IPS DF 4.7 (cell line): ENCODE measurements around the gene CRIM1.

Experiments used
- DNase-seq: peaks from one replicate; pipeline ENCODE4 v3.0.0-alpha.2; 2013; ENCODE audit warnings: low spot score; ENCODE audit errors: extremely low read depth

CRIM1 gene

GRCh38 chr2:36371070-36371874, 15.7 kb downstream of the CRIM1 start:
- no peak for DNase-seq

DNA sequence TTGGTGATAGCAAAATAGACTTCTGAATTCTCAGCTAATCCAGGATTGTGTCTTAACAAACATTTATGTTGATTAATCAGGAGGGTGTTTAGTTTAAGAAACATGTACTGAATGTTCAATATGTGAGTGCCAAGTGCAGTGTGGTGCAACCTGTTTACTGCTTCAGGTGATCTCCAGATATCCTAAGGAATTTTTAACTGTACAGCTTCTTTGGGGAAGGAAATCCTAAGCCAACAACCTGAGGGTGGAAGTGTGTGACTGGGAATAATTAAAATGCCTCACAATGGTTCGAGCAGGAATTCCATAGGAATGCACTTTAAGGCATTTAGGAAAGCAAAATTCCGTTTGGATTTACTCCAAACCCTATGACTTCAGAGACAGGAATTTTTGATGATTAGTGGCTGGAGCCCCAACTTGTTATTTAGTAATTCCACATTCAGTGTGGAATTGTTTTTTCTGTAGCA, 16.4 kb downstream of the CRIM1 start:
- DNase-seq = no peak

DNA sequence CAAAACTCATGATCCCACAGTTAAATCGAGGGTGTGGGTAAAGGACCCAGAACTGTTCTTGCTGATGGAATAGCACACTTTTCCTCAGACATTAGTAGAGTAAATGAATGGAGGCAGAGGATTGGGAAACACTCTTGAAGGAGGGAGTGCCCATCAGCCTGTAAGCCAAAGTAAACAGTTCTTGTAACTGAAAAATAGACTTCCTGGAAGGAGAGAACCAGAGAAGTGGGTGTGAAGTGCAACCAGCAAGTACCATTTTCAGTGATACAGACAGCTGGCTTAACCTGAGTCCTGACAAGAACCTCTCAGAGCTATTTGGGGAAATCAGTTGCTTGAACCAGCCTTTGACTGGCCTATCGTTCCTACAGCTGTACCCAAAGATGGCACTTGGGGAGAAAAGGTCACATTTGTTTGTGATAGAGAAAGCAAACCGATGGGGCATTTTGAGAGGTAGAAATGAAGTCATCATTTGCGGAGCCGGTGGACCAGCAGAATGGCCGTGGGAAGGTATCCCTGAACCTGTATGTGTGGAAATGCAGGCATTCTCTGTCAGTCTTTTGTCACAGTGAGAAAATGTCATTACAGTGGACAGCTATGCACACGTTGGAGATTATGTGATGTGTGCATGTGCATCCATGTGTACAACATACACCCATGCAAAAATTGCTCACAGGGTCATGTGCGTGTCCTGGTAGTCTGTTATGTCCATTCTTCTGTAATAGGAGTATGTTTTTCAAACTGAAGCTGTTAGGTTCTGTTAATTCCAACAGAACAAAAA, 17.8 kb downstream of the CRIM1 start:
- DNase-seq = no peak

DNA sequence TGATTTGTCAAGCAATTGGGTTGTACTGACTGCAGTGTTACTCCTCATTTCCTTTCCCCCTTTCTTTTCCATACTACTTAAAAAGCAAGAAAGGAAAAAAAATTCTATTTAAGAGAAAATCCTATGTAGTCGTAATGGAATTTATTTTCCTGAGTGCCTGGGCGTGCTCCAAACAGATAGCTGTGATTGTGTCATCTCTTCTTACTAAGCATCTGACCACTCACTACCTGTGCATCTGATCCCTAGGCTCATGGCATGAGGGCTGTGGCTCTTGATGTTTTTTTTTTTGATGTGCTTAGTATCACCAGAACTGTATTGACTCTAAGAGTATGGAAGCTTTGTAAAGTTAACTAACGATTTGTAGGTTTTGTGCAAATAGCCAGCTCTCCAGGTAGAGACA, 19.0 kb downstream of the CRIM1 start:
- no peak for DNase-seq

GRCh38 chr2:36376319-36376765, 20.8 kb downstream of the CRIM1 start:
- no peak for DNase-seq

DNA sequence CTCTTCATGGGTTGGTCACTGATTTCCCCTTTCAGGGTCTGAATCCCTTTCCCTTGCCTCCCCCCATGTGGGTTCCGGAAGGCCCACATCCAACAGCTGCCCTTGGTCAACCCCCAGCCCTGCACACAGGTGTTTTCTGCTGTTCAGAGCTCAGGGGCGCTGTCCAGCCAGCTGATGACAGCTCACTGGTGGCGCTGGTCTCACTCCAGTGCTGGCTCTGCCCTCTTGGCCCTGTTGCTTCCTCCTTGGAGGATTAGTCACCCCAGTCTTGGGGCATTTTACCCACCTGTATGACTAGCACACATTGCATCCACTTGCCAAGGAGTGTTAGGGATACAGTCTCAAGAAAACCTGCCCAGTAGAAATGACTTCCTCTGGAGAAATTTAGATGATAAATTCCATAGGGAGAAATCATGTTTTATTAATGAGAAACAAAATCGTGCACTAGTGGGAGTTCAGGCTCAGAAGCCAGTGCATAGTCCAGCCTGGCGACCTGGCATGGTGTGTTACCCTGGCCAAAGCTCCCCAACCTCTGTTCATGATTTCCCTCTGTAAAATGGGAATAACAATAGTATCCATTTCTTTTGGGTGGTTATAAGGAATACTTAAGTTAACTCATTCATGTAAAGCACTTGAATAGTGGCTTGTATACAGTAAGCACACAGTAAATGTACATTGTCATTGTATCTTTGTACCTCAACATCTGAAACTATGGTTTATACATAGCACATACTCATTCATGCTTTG, 21.6 kb downstream of the CRIM1 start:
- no peak for DNase-seq

- no peak for DNase-seq
Observed at GRCh38 chr2:36379710-36380448, 24.3 kb downstream of the CRIM1 start.

GRCh38 chr2:36380624-36381481, 25.3 kb downstream of the CRIM1 start:
- DNase-seq = no peak

GRCh38 chr2:36381993-36382392, 26.4 kb downstream of the CRIM1 start:
- no peak for DNase-seq

GRCh38 chr2:36382472-36382871, 26.9 kb downstream of the CRIM1 start:
- no peak for DNase-seq

DNA sequence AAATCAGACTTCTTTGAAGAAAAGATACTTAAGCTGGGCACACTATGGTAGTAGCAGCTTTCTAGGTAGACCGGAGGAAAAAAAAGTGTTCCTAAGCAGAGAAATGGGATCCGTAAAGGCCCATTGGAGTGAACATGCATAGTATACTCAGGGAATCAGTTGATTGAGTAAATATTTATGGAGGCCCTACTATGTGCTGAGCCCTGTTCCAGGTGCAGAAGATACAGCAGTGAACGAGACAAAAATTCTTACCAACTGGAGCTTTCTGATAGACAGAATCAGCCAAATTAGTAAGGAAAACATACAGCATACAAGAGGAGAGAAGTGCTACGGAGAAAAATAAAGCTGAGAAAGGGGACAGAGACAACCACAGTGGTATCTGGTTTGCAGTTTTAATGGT, 28.1 kb downstream of the CRIM1 start:
- no peak for DNase-seq

DNA sequence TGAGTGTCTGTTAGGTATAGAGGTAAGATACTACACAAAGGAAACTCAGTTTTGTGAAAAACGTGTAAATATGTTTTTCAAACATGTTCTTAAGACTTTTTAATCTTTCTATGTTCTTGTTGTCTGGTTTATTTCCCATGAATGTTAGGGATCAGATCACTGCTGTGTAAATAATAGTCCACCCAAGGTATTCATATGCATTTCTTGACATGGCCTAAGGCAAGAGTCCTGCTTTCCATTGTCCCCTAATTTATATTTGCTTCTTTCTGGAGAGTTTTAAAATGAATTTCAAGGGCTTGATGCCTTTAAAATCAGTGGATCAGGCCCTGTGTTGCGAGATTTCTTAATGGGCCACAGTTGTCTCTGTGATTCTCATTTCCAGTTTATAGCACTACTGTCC, 28.9 kb downstream of the CRIM1 start:
- DNase-seq = no peak

DNA sequence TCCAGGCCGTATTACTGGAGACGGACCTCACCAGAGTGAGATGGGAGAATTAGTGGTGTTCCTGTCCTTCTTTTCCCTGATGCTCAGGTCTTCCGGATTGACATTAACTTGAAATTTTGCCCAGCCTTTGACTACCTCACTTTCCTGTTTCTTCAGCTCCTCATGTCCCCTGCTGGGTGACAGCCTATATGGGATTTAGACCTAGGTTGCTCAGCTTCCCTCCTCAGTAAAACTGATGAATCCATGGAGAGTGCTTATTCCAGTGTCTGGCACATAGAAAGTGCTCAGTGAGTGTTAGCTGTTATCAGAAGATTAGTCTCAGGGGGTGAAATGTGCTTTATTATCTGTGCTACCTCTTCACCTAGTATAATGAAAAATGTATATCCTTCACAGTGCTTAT, 30.0 kb downstream of the CRIM1 start:
- no peak for DNase-seq

DNA sequence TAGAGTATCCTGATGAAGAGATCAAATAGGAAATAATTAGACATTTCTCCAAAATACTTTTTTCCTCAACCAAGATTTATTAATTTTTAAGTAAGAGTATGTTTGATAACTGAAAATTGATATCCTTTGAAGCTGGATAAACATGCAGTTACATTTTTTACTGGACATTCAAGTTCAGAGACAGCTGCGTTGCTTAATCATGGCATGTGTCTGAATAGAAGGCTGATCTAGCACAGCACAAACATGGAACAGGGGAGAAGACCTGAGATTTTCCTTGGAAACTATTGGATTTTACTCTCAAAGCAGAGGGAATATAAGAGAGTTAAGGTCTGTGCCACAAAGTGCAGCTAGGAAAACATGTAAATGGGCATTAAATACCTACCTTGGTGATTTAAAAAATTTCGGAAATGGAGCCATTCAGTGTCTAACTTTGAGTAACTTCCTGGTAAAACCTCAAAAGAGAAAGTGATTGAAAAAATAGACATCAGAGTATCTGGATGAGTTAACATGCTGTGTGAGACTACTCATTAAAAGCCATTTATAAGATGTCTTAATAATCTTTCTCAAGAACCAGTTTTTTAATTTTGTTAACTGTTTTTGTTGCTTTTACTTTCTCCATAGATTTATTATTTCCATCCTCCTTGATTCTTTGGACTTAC, 31.8 kb downstream of the CRIM1 start:
- no peak for DNase-seq

GRCh38 chr2:36388472-36388871, 32.9 kb downstream of the CRIM1 start:
- DNase-seq = no peak

- no peak for DNase-seq
Observed at GRCh38 chr2:36389091-36389564, 33.5 kb downstream of the CRIM1 start.

DNA sequence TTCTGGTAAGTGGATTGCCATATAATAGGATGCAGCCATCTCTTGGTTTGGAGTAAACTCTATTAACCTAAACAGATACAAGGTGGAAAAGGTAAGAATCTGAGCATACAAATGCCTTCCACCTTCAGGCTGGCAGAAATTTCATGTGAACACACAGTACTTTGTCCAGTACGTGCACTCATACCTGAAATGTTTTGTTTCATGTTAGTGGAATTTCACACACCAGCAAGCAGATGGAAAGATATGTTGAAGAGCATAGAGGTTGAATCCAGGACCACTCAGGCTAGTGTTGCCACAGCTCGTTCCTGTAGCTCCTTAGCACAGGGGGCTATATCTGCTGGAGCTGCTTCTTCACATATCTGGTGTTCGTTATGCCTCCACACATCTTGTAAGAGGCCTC, 34.0 kb downstream of the CRIM1 start:
- DNase-seq = no peak

- no peak for DNase-seq
Observed at GRCh38 chr2:36392571-36393255, 37.1 kb downstream of the CRIM1 start.

DNA sequence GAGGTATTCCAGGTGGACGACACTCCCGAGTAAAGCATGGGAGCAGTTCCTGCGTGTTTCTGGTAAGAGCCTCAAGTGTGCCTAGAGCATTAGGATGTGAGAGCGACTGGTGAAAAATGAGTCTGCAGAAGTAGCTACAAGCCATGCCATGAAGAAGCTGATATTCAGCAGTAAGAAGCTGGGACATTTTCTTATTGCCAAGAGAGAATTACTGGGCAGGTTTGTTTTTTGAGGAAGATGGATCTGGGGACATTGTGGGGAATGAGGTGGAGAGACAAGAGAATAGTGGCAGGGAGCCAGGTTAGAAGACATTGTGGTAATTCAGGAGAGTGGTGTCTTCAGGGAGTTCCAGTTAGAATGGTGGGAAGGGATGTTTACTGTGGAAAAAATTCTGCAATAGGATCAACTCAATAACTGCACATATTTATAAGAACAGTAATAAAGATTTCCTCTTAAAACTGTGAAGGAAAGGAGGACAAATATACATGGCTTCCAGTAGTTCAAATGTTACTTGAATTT, 38.2 kb downstream of the CRIM1 start:
- no peak for DNase-seq
